ENCODE results near the gene LONP1. TPM values are rescaled to one million over a fixed set of nuclear protein-coding genes. Genes with fewer than 3 reads are reported as not detected.
"Not testable (repeated sequence)": the region's sequence is repeated elsewhere in the genome, so short reads cannot be mapped to it uniquely, and the experiment has no call there.

LONP1 gene
- polyA plus RNA-seq, 3 donors: 12.1 to 37.2 (median 13.8) TPM

- Histone ChIP-seq H3K79me2 (ENCODE audit: insufficient read depth, low read length) (no peaks in the 10 kb centered on the region), H2AFZ (ENCODE audit: insufficient read depth, low read depth, low read length, poor library complexity, severe bottlenecking) (no peak overlapping the region), H3K4me3 (replicated peaks in 1 of 3; ENCODE audit: low read depth in 2 of 3, low read length in 3 of 3) (no peak overlapping the region), H3K9ac (ENCODE audit: insufficient read depth, low read length, poor library complexity, severe bottlenecking) (no peak overlapping the region), H3K9me3 (replicated peaks in 1 of 2; ENCODE audit: control insufficient read depth in 1 of 2, insufficient read depth in 1 of 2, low read length in 2 of 2) (peaks cover 0 to 3% of the 10 kb centered on the region in 2 donors), H3K27ac (ENCODE audit: low read depth in 1 of 2, low read length in 2 of 2) (no peak overlapping the region), H3K4me2 (replicated peaks; ENCODE audit: extremely low read depth, low read length, poor library complexity, severe bottlenecking) (no peak overlapping the region), H4K20me1 (ENCODE audit: insufficient read depth, low read length) (no peaks in the 10 kb centered on the region), H3K4me1 (ENCODE audit: control insufficient read depth in 1 of 2, insufficient read depth in 2 of 2, low read length in 2 of 2) (no peaks in the 10 kb centered on the region), H3K36me3 (replicated peaks in 1 of 2; ENCODE audit: control insufficient read depth in 1 of 2, insufficient read depth in 2 of 2, low read length in 2 of 2) (no peaks in the 10 kb centered on the region), H3K27me3 (ENCODE audit: control insufficient read depth in 2 of 2, insufficient read depth in 2 of 2, low read length in 2 of 2) (no peaks in the 10 kb centered on the region)
- peaks cover 2 to 6% (median 5%) of the 10 kb centered on the region in 3 donors for H3K27me3 Mint-ChIP-seq (ENCODE audit: low read depth in 3 of 3)
- H3K27ac Mint-ChIP-seq: no peak overlapping the region
- intact Hi-C loops (cut with micrococcal nuclease): no loop called here
- peaks cover 0 to 6% (median 0%) of the 10 kb centered on the region in 7 donors for H3K9me3 Mint-ChIP-seq
- 89% methylated on average over 15 of the region's 19 CpGs for WGBS (ENCODE audit: insufficient coverage)
- TF ChIP-seq, protein P1, sequence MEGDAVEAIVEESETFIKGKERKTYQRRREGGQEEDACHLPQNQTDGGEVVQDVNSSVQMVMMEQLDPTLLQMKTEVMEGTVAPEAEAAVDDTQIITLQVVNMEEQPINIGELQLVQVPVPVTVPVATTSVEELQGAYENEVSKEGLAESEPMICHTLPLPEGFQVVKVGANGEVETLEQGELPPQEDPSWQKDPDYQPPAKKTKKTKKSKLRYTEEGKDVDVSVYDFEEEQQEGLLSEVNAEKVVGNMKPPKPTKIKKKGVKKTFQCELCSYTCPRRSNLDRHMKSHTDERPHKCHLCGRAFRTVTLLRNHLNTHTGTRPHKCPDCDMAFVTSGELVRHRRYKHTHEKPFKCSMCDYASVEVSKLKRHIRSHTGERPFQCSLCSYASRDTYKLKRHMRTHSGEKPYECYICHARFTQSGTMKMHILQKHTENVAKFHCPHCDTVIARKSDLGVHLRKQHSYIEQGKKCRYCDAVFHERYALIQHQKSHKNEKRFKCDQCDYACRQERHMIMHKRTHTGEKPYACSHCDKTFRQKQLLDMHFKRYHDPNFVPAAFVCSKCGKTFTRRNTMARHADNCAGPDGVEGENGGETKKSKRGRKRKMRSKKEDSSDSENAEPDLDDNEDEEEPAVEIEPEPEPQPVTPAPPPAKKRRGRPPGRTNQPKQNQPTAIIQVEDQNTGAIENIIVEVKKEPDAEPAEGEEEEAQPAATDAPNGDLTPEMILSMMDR (IDR thresholded peaks at IDR 0.05): no peak
- H3K4me1 Mint-ChIP-seq: no peaks in the 10 kb centered on the region
- no peak for DNase-seq
- H3K4me3 Mint-ChIP-seq: no peak overlapping the region
- no peaks in the 10 kb centered on the region for H3K36me3 Mint-ChIP-seq
Measured at GRCh38 chr19:5742051-5742450, 22.1 kb upstream of the LONP1 start.

DNA sequence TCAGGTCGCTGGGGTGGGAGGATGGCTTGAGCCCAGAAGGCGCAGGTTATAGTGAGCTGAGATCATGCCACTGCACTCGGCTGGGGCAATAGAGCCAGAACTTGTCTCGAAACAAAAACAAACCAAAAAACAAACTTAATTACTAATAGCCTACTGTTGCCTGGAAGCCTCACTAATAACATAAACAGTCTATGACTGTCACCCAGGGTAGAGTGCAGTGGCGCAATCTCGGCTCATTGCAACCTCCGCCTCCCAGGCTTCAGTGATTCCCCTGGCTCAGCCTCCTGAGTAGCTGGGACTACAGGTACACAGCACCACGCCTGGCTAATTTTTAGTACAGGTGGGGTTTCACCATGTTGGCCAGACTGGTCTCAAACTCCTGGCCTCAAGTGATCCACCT lies 18.5 kb upstream of the LONP1 start:
- H3K4me1 ChIP-seq (ENCODE audit: control insufficient read depth in 1 of 2, insufficient read depth in 2 of 2, low read length in 2 of 2): no peaks in the 10 kb centered on the region
- 91% methylated on average over 6 of the region's 8 CpGs for WGBS (ENCODE audit: insufficient coverage)
- H3K4me3 ChIP-seq (replicated peaks in 1 of 3; ENCODE audit: low read depth in 2 of 3, low read length in 3 of 3): no peak overlapping the region
- peaks cover 0 to 6% (median 0%) of the 10 kb centered on the region in 7 donors for H3K9me3 Mint-ChIP-seq
- H3K27ac Mint-ChIP-seq: no peak overlapping the region
- peaks cover 4 to 7% (median 5%) of the 10 kb centered on the region in 3 donors for H3K27me3 Mint-ChIP-seq (ENCODE audit: low read depth in 3 of 3)
- intact Hi-C loops (cut with micrococcal nuclease): no loop called here
- no peak overlapping the region for H3K27ac ChIP-seq (ENCODE audit: low read depth in 1 of 2, low read length in 2 of 2)
- no peak overlapping the region for H3K4me2 ChIP-seq (replicated peaks; ENCODE audit: extremely low read depth, low read length, poor library complexity, severe bottlenecking)
- H3K27me3 ChIP-seq (ENCODE audit: control insufficient read depth in 2 of 2, insufficient read depth in 2 of 2, low read length in 2 of 2): no peaks in the 10 kb centered on the region
- H2AFZ ChIP-seq (ENCODE audit: insufficient read depth, low read depth, low read length, poor library complexity, severe bottlenecking): no peak overlapping the region
- H3K4me1 Mint-ChIP-seq: no peaks in the 10 kb centered on the region
- no peak overlapping the region for H3K4me3 Mint-ChIP-seq
- H3K9me3 ChIP-seq (replicated peaks in 1 of 2; ENCODE audit: control insufficient read depth in 1 of 2, insufficient read depth in 1 of 2, low read length in 2 of 2): peaks cover 0 to 3% of the 10 kb centered on the region in 2 donors
- H3K36me3 Mint-ChIP-seq: no peaks in the 10 kb centered on the region
- no peak overlapping the region for H3K9ac ChIP-seq (ENCODE audit: insufficient read depth, low read length, poor library complexity, severe bottlenecking)
- TF ChIP-seq, protein P1 (IDR thresholded peaks at IDR 0.05): no peak
- no peaks in the 10 kb centered on the region for H3K79me2 ChIP-seq (ENCODE audit: insufficient read depth, low read length)
- H3K36me3 ChIP-seq (replicated peaks in 1 of 2; ENCODE audit: control insufficient read depth in 1 of 2, insufficient read depth in 2 of 2, low read length in 2 of 2): no peaks in the 10 kb centered on the region
- no peak for DNase-seq
- H4K20me1 ChIP-seq (ENCODE audit: insufficient read depth, low read length): no peaks in the 10 kb centered on the region

DNA sequence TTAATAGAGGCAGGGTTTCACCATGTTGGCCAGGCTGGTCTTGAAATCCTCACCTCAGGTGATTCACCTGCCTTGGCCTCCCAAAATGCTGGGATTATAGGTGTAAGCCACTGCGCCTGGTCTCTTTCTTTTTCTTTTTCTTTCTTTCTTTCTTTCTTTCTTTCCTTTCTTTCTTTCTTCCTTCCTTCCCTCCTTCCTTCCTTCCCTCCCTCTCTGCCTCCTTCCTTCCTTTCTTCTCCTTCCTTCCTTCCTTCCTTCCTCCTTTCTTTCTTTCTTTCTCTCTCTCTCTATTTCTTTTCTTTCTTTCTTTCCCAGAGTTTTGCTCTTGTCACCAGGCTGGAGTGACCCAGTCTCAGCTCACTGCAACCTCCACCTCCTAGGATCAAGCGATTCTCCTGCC lies 13.2 kb upstream of the LONP1 start:
- H3K79me2 ChIP-seq (ENCODE audit: insufficient read depth, low read length); H4K20me1 ChIP-seq (ENCODE audit: insufficient read depth, low read length); H3K27me3 ChIP-seq (ENCODE audit: control insufficient read depth in 2 of 2, insufficient read depth in 2 of 2, low read length in 2 of 2); H3K4me1 ChIP-seq (ENCODE audit: control insufficient read depth in 1 of 2, insufficient read depth in 2 of 2, low read length in 2 of 2); H3K4me3 ChIP-seq (replicated peaks in 1 of 3; ENCODE audit: low read depth in 2 of 3, low read length in 3 of 3); H3K9ac ChIP-seq (ENCODE audit: insufficient read depth, low read length, poor library complexity, severe bottlenecking); H3K4me3 Mint-ChIP-seq; H2AFZ ChIP-seq (ENCODE audit: insufficient read depth, low read depth, low read length, poor library complexity, severe bottlenecking); H3K27ac ChIP-seq (ENCODE audit: low read depth in 1 of 2, low read length in 2 of 2); H3K36me3 Mint-ChIP-seq; H3K4me2 ChIP-seq (replicated peaks; ENCODE audit: extremely low read depth, low read length, poor library complexity, severe bottlenecking); H3K4me1 Mint-ChIP-seq; H3K9me3 ChIP-seq (replicated peaks in 1 of 2; ENCODE audit: control insufficient read depth in 1 of 2, insufficient read depth in 1 of 2, low read length in 2 of 2); DNase-seq; H3K36me3 ChIP-seq (replicated peaks in 1 of 2; ENCODE audit: control insufficient read depth in 1 of 2, insufficient read depth in 2 of 2, low read length in 2 of 2); intact Hi-C loops (cut with micrococcal nuclease): not testable (repeated sequence)
- Mint-ChIP-seq H3K27me3 (ENCODE audit: low read depth in 3 of 3) (peaks cover 0 to 10% (median 8%) of the 10 kb centered on the region in 3 donors), H3K9me3 (peaks cover 0 to 16% (median 3%) of the 10 kb centered on the region in 7 donors), H3K27ac (peak overlapping the region in 1 of 7 donors; percentile 81)
- 86% methylated on average over 2 of the region's 2 CpGs for WGBS (ENCODE audit: insufficient coverage)
